GM19455 (cell line): ENCODE results near the gene SLC38A9.

ENCODE experiments used
- ATAC-seq: cut with Tn5 transposase; IDR thresholded peaks from one replicate; pipeline ENCODE4 v1.9.1; 2021; ENCODE audit not compliant: unreplicated experiment

Gene SLC38A9

GRCh38 chr5:55584398-55585205 is 127.5 kb downstream of the SLC38A9 start:
- ATAC-seq = no peak

- ATAC-seq = no peak
These were observed 128.5 kb downstream of the SLC38A9 start for GRCh38 chr5:55583578-55583977.

- ATAC-seq = no peak
These were observed 129.9 kb downstream of the SLC38A9 start for GRCh38 chr5:55582256-55582655.

- ATAC-seq = no peak
These were observed 132.1 kb downstream of the SLC38A9 start for GRCh38 chr5:55580042-55580441.

GRCh38 chr5:55578771-55579170 is 133.4 kb downstream of the SLC38A9 start:
- ATAC-seq = no peak

GRCh38 chr5:55577353-55578060 is 134.6 kb downstream of the SLC38A9 start:
- ATAC-seq = no peak

- ATAC-seq = no peak
These were observed 135.5 kb downstream of the SLC38A9 start for GRCh38 chr5:55576661-55577060.
